Common myeloid progenitor, CD34-positive (primary cell): ENCODE measurements around the gene PACSIN3.
A peak's percentile ranks its signal among the peaks of the same experiment; 100 is the strongest.

ENCODE experiments used
- CTCF ChIA-PET: fragments of 350-600 bp; sonication (Branson Sonifier 250); formaldehyde crosslinking; loops from one replicate; lab custom pipeline; 2021; ENCODE audit warnings: antibody characterized with exemption; lab: Charles Lee
- POLR2A ChIA-PET: fragments of 350-600 bp; sonication (Branson Sonifier 250); formaldehyde crosslinking; loops from one replicate; lab custom pipeline; 2021; ENCODE audit warnings: antibody characterized with exemption; lab: Charles Lee
- DNase-seq, 3 donors: peaks; one replicate each; pipeline versions ENCODE4 v3.0.0 to v3.0.0-alpha.2; 2013
- H3K27ac ChIP-seq, 2 experiments: 1 replicate in 1 of 2; 2 replicates in 1 of 2; pipeline ENCODE4 v1.7.0; 2013; ENCODE audit warnings: inconsistent platforms in 2 of 2, low read length in 2 of 2, mild to moderate bottlenecking in 2 of 2, low read depth in 1 of 2, moderate library complexity in 1 of 2; ENCODE audit not compliant: severe bottlenecking in 2 of 2, insufficient read depth in 1 of 2, poor library complexity in 1 of 2
- H3K27me3 ChIP-seq, 5 experiments: replicated peaks in 2 of 5; 1 replicate in 3 of 5; 2 replicates in 2 of 5; pipeline versions ENCODE4 v1.6.1 to v1.7.0; 2013; ENCODE audit warnings: low read length in 4 of 5, mild to moderate bottlenecking in 2 of 5, moderate library complexity in 2 of 5, inconsistent platforms in 1 of 5; ENCODE audit not compliant: insufficient read depth in 5 of 5, control insufficient read depth in 4 of 5
- H3K36me3 ChIP-seq, 4 experiments: 1 replicate in 2 of 4; 2 replicates in 2 of 4; pipeline versions ENCODE4 v1.6.1 to v1.7.0; 2013; ENCODE audit warnings: low read length in 3 of 4, control low read depth in 1 of 4, mild to moderate bottlenecking in 1 of 4; ENCODE audit not compliant: control insufficient read depth in 4 of 4, insufficient read depth in 4 of 4
- H3K4me1 ChIP-seq, 4 experiments: 1 replicate in 3 of 4; 2 replicates in 1 of 4; pipeline versions ENCODE4 v1.6.1 to v1.7.1; 2013; ENCODE audit warnings: low read length in 3 of 4, mild to moderate bottlenecking in 3 of 4, control low read depth in 1 of 4, inconsistent platforms in 1 of 4, moderate library complexity in 1 of 4; ENCODE audit not compliant: control insufficient read depth in 4 of 4, insufficient read depth in 4 of 4; ENCODE audit errors: control extremely low read depth in 1 of 4
- H3K4me3 ChIP-seq, 7 experiments: 1 replicate in 4 of 7; 2 replicates in 3 of 7; pipeline versions ENCODE4 v1.5.1 to v1.7.0; 2013; ENCODE audit warnings: mild to moderate bottlenecking in 7 of 7, low read length in 6 of 7, moderate library complexity in 6 of 7, inconsistent platforms in 2 of 7, low read depth in 2 of 7, control low read depth in 1 of 7; ENCODE audit not compliant: insufficient read depth in 4 of 7, control insufficient read depth in 1 of 7; ENCODE audit errors: extremely low read depth in 1 of 7
- H3K9me3 ChIP-seq, 5 experiments: 1 replicate in 4 of 5; 2 replicates in 1 of 5; pipeline versions ENCODE4 v1.6.1 to v1.7.1; 2013; ENCODE audit warnings: low read length in 4 of 5, mild to moderate bottlenecking in 2 of 5, inconsistent platforms in 1 of 5, low read depth in 1 of 5, moderate library complexity in 1 of 5; ENCODE audit not compliant: control insufficient read depth in 4 of 5, insufficient read depth in 2 of 5; ENCODE audit errors: control extremely low read depth in 1 of 5
- WGBS: methylation state at CpG from one replicate; pipeline ENCODE4 v1.1.5; 2013; ENCODE audit not compliant: insufficient coverage; 5-methylcytosine and 5-hydroxymethylcytosine counted together

The PACSIN3 gene

DNA sequence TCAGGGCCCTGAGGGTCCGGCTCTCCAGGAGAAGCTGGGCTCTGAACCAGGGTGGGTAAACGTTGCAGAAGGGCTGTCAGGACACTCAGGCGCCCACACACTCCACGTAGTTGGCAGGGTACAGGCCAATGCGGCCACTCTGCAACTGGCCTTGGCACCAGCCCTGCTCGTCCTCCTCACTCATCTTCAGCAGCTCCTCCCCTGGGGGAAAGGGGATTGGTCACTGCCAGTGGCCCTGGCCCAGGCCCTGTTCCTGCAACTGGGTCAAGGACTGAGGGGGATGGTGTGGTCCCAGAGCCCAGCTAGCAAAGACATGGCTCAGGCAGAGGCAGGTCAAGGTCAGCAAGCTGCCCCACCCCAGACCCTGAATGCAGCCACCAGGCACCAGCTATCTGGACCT, 8.4 kb downstream of the PACSIN3 start:
- peaks cover 3 to 28% (median 18%) of the 10 kb centered on the region in 4 experiments for H3K36me3 ChIP-seq

DNA sequence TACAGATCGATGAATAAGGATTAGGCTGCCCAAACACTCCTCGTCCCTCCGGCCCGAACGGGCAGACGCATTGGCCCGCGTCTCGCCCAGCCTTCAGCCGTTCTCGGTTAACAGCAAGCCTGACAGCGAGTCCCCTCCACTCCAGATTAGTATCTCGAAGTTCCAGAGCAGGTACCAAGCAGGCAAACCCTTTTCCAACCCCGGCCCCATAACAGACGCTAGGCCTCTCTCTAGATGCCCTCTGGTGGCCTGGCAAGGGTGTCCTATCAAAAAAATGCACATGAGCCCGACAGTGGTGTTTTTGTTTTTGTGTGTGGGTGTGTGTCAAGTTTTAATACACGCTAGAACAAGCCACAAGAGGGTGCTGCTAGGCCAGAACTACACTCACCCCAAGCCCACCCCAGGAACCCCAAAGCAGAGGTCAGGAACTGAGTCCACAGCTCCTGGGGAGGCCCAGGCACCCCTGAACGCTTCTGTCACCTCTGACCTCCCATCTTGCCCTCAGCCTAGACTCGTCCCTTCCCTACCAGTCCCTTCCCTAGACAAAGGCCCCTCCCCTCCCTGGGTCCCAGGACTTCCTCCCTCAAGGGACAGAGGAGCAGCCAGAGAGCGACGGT, 8.9 kb downstream of the PACSIN3 start:
- DNase-seq: peak; percentile 91 to 95 (median 94)
- peaks cover 2 to 31% (median 29%) of the 10 kb centered on the region in 4 experiments for H3K4me1 ChIP-seq
- WGBS: 7% methylated on average over 16 of the region's 21 CpGs
- no peaks in the 10 kb centered on the region for H3K27me3 ChIP-seq
- peak overlapping the region; percentile 58 to 100 (median 96) for H3K4me3 ChIP-seq
- H3K27ac ChIP-seq: peak overlapping the region; percentile 91 to 98
- CTCF ChIA-PET: interaction anchor here (0.7 to 6.2 kb wide), 18 partner anchors 10 to 283 kb away, joined by 3 to 65 read pairs (median 6); partner anchors contain the start of genes DDB2, NR1H3 and PACSIN3
- peaks cover 3 to 33% (median 21%) of the 10 kb centered on the region in 4 experiments for H3K36me3 ChIP-seq
- POLR2A ChIA-PET: no interaction called here
- no peaks in the 10 kb centered on the region for H3K9me3 ChIP-seq

More for the DNA sequence above, 8.4 kb downstream of the PACSIN3 start:
- ChIA-PET POLR2A (no interaction called here), CTCF (interaction anchor here (0.5 to 6.2 kb wide), 20 partner anchors 10 to 663 kb away, joined by 3 to 65 read pairs (median 6); partner anchors contain the start of genes DDB2, NR1H3 and PACSIN3)
- peaks cover 2 to 31% (median 29%) of the 10 kb centered on the region in 4 experiments for H3K4me1 ChIP-seq
- no peak for DNase-seq
- peak overlapping the region in 4 of 7 experiments; percentile 95 to 100 (median 96) for H3K4me3 ChIP-seq
- 57% methylated on average over 4 of the region's 6 CpGs for WGBS
- H3K27me3 ChIP-seq: no peaks in the 10 kb centered on the region
- H3K27ac ChIP-seq: peak overlapping the region; percentile 91 to 98
- no peaks in the 10 kb centered on the region for H3K9me3 ChIP-seq

DNA sequence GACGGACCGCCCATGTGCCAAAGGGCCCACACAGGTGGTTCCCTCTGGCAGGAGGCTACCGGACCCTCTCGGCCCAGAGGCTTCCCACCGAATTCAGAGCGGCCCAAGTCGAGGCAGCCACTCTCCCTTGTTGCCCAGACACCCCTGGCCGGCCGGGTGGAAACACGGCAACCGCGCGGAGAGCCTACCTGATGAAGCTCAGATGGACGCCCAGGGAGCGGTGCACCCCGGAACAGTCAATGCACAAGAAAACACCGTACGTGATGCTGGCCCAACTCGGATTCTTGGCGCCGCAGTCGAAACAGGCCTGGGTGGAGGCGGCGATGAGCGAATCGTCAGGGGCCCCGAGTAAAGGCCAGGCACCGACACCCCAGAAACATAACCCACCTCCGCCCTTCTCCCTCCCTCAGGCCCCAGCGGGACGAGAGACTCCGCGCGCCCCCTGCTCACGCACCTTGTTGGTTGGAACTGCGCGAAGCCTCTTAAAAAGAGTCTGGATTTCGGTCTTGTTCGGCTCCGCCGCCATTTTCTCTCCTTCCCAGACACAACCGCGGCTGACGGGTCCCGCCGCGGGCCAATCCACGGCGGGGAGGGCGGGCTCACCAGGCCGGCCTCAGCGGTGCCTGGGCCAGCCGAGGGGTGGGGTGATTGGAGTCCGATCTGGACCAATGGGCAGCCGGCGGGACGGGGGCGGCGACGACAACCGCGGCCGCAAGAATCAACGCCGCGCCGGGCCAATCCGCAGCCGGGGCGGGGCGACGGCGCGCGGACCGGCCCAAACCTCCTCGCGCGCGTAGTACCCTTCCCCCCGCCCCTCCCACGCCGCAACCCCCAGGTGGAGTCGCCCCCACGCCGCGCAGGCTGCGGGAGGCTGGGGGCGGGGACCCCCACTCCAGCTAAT, 9.7 kb downstream of the PACSIN3 start, which contains the start of gene ARFGAP2:
Gene ARFGAP2, minus strand, starts transcription at position 552 of the 901 bp plus-strand sequence. Its CDS starts 26 bp downstream, at position 526.
- peak within 1 kb of the TSS; percentile 70 to 100 (median 96) for H3K4me3 ChIP-seq
- DNase-seq: peak; percentile 97 to 98 (median 98)
- peak within 1 kb of the TSS; percentile 98 for H3K27ac ChIP-seq
- H3K27me3 ChIP-seq: no peaks in the 10 kb centered on the region
- CTCF ChIA-PET: interaction anchor here (1.1 to 6.2 kb wide), 9 partner anchors 11 to 276 kb away, joined by 3 to 65 read pairs (median 8); partner anchors contain the start of genes NR1H3 and PACSIN3
- POLR2A ChIA-PET: no interaction called here
- WGBS: under 1% methylated on average over 46 of the region's 89 CpGs
- no peaks in the 10 kb centered on the region for H3K9me3 ChIP-seq
- H3K36me3 ChIP-seq: peaks cover 5 to 40% (median 29%) of the 10 kb centered on the region in 4 experiments
- peaks cover 2 to 31% (median 29%) of the 10 kb centered on the region in 4 experiments for H3K4me1 ChIP-seq

DNA sequence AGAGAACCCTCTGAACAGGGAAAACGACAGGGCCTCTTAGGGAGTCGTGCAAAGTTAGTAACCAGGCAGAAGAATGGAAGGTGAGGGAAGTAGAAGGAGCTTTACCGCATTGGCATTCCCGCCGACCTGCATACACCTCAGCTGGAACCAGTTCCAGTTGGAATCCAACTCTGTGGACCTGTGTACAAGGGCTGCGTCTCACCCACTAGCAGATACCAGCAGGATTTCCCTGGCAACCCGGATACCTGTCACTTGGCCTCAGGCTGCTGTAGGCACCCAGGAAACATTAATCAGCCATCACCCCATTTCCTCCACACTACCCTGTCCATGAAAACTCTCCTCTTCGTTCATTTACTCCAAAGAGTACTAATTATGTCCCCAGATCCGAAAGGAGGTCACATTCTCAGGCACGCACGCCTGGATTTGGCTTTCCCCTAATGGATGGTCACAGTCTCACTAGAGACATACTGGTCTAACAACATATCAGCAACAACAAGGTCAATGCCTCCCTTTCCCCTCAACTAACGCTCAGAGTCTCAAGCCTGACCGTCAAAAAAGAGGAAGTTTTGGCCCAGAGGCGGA, 10.4 kb downstream of the PACSIN3 start:
- peak; percentile 50 to 69 (median 65) for DNase-seq
- Histone ChIP-seq H3K27me3 (no peaks in the 10 kb centered on the region), H3K9me3 (no peaks in the 10 kb centered on the region), H3K36me3 (peaks cover 5 to 48% (median 34%) of the 10 kb centered on the region in 4 experiments), H3K4me1 (peaks cover 2 to 31% (median 29%) of the 10 kb centered on the region in 4 experiments), H3K27ac (peak overlapping the region; percentile 98), H3K4me3 (peak overlapping the region; percentile 70 to 100 (median 96))
- ChIA-PET POLR2A (no interaction called here), CTCF (interaction anchor here (0.9 to 4.7 kb wide), 4 partner anchors 12 to 97 kb away, joined by 3 to 38 read pairs (median 6); partner anchors contain the start of gene PACSIN3)
- 33% methylated on average over 14 of the region's 14 CpGs for WGBS

DNA sequence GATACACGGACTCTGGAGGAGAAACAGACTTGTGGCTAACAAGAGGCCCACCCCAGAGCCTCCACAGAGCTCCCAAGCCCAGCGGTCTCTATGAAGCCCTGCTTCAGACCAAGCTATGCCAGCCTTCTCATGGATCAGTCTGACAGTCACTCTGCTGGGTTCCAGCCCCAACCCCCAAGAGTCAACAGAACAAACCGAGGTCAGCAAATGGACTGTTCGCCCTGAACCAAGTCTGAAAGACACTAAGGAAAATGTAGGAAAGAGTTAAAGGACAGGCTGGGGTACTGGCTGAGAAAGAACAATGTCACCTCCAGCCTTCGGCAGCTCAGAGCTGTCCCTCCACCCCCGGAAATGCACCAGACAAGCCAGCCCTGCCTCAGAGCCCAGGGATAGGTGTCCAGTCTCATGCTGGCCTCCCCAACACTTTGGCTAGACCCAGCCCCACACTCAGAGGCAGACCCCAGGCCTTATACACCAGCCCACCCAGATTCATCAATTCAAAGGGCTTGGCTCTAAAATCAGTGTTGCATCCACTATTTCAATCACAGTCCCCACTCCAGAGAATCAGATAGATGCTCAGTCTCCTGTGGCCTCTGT, 13.4 kb downstream of the PACSIN3 start:
- peaks cover 2 to 26% (median 23%) of the 10 kb centered on the region in 4 experiments for H3K4me1 ChIP-seq
- 87% methylated on average over 6 of the region's 6 CpGs for WGBS
- ChIA-PET POLR2A (no interaction called here), CTCF (interaction anchor here (0.6 to 3.7 kb wide), 4 partner anchors 10 to 262 kb away, joined by 3 to 26 read pairs (median 8); no protein-coding TSS in a partner anchor)
- no peak overlapping the region for H3K27ac ChIP-seq
- H3K9me3 ChIP-seq: no peaks in the 10 kb centered on the region
- no peak overlapping the region for H3K4me3 ChIP-seq
- no peaks in the 10 kb centered on the region for H3K27me3 ChIP-seq
- DNase-seq: no peak
- H3K36me3 ChIP-seq: peaks cover 7 to 71% (median 53%) of the 10 kb centered on the region in 4 experiments

DNA sequence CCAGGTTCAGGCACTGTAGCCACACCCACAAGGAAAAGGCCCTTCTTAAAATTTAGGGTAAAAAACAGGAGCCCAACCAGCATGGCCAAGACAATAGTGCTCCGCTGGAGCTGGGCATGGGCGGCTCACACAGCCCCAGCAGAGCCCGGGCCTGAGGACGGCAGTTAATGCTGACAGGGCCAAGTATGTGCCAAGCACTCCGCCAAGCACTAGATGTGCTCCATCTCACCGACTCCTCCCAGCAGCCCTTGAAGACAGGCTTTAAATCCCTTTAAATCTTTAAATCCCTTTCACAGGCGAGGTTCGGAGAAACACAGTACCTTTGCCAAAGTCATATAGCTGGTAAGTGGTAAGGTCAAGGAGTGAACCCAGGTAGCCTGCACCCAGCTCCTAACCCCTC, 14.4 kb downstream of the PACSIN3 start:
- no peak overlapping the region for H3K27ac ChIP-seq

More for the DNA sequence above, 14.4 kb downstream of the PACSIN3 start:
- DNase-seq: no peak
- Histone ChIP-seq H3K36me3 (peaks cover 12 to 81% (median 63%) of the 10 kb centered on the region in 4 experiments), H3K27me3 (no peaks in the 10 kb centered on the region), H3K4me1 (peaks cover 2 to 18% (median 15%) of the 10 kb centered on the region in 4 experiments), H3K4me3 (no peak overlapping the region), H3K9me3 (no peaks in the 10 kb centered on the region)
- 91% methylated on average over 7 of the region's 8 CpGs for WGBS
- ChIA-PET POLR2A (no interaction called here), CTCF (interaction anchor here (0.6 to 3.7 kb wide), 6 partner anchors 9 to 281 kb away, joined by 3 to 26 read pairs (median 10); no protein-coding TSS in a partner anchor)
